Activated CD4-positive, alpha-beta T cell treated with anti-CD3 and anti-CD28 coated beads for 4 hours (primary cell): ENCODE data around the gene SKP2.

Source experiments
- DNase-seq, 2 donors: peaks; one replicate each; pipeline ENCODE4 v3.0.0-alpha.2; 2020

The SKP2 gene

DNA sequence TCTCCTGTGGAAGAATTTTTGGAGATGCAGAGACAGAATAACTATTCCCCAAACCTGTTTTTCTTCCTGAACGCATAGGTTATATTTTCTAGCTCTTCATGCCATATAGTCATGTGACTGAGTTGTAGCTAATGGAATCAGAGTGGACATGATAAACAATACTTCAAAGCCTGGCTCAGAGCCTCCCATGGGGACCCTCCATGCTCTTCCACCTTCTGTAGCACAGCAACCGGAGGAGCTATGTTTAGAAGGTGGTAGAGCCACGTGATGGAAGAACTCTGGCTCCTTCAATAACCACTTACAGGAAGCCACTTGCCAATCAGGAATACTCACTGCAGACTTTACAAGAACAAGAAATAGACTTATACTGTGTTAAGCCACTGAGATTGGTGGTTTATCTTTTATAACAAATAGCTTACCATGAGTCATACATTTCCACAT is 50.6 kb downstream of the SKP2 start:
- no peak for DNase-seq

GRCh38 chr5:36205329-36205728 is 53.4 kb downstream of the SKP2 start:
- DNase-seq, result no peak

DNA sequence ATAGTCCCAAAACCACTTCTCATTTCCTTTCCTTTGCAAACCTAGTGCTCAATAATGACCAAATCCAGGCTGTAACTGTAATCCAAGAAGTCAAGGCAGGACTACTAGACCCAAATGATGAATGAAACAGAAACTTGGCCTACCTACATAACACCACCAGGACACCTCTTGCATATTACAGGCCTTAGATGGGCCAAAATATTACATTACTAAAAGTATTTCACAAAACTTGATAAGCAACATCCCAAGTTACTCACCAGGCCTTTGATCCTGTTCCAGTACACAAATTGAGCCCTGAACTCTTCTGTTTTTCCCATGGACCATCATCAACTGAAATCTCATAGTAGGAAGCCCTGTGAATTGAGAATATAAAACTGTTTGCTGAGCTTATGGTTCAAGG is 55.0 kb downstream of the SKP2 start:
- no peak for DNase-seq

- no peak for DNase-seq
These were observed 56.9 kb downstream of the SKP2 start for GRCh38 chr5:36208786-36209185.

GRCh38 chr5:36209664-36210063 is 57.8 kb downstream of the SKP2 start:
- DNase-seq, result no peak

GRCh38 chr5:36214436-36214835 is 62.5 kb downstream of the SKP2 start:
- DNase-seq, result no peak

DNA sequence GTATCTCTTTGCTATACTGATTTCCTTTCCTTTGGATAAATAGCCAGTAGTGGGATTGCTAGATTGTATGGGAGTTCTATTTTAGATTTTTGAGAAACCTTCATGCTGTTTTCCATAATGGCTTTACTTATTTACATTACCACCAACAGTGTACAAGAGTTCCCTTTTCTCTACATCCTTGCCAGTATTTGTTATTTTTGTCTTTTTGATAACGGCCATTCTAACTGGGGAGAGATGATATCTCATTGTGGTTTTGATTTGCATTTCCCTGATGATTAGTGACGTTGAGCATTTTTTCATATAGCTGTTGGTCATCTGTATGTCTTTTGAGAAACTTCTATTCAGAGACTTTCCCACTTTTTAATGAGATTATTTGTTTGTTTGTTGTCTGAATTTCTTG is 64.0 kb downstream of the SKP2 start:
- no peak for DNase-seq

DNA sequence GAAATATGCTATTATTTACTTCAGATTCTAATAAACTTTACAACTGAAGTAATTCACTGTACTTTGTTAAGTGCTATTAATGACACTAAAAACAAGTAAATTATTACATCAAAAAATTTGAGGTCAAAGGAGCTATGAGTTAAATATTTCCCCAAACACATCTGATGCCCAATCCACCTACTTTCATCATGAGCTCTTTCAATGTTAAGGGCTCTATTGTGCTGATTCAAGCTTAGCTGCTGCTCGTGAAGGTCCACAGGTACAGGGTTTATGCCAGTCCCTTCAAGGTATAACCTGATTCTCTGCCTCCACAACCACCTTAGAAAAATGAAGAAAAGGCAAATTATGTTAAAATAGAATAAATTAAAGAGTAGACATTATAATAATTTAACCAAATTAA is 65.7 kb downstream of the SKP2 start:
- no peak for DNase-seq

- DNase-seq, result no peak
These were observed 66.1 kb downstream of the SKP2 start for GRCh38 chr5:36217988-36218387.

- no peak for DNase-seq
These were observed 70.7 kb downstream of the SKP2 start for GRCh38 chr5:36222620-36223019.

DNA sequence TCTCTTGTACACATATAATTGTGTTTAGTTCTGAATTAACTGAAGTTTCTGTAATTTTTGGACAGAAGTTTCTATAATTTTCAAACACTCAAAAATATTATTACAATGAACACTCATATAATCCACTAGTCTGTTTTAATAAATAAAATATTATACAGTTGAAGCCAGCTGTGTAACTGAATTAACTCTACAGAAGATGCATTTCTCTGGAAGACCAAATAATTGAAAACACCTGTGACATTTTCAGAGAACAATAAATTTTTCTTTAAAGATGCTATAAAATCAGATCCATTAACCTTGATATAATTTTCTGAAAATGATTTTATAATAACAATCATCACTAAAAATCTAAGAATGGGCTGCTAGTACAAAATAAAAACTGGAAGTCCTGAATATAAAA is 75.1 kb downstream of the SKP2 start:
- DNase-seq, result no peak

GRCh38 chr5:36228505-36228904 is 76.6 kb downstream of the SKP2 start:
- DNase-seq, result no peak

DNA sequence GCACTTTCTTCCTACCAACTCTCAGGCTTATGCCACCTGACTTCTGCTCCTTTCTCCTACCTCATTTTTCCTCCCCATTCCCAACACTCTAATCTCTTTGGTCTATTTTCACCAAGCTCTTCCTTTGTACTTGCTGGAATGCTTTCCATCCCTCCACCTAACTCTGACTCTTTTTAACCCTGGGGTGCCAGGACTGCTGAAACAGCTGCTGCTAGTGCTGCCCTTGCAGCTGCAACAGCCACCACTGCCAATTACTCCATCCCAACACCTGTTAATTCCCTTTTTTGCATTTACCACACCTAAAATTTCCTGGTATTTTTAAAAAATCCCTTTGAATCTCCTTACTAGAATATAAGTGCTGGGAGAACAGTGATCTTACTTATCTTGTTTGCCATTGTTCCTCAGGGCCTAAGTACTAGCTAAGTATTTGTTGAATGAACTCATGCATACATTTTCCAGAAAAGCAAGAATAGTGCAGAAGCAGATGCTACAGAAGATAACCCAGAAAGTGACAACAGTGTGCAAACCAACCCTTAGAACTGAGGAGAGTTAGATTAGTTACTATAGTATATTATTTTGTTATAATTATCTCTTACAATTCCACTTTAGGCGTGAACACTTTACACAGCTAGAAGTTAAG is 78.4 kb downstream of the SKP2 start:
- DNase-seq, result no peak

- DNase-seq, result no peak
These were observed 80.6 kb downstream of the SKP2 start for GRCh38 chr5:36232533-36232932.
